ENCODE results near the gene ADAMTS18. TPM values are rescaled to one million over a fixed set of nuclear protein-coding genes. Genes with fewer than 3 reads are reported as not detected.

The ADAMTS18 gene
- total RNA-seq, 1 donor from 2014 or later = 0.98 TPM

DNA sequence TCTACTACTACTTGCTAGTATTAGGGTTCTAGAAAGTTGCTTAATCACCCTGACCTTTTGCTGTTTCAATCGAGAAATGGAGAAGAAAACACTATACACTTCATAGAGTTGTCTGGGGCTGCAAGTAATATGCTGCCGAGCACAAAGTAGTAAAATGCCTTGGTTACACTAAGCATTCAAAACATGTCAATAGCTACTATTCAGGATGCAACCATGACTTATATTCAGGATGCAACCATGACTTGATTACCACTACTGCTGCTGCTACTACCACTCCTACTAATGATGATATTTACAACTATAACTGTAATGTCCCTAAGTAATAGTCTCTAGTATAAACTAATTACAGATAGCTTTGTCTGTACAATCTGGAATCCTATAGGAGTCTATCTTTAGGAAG, 35.3 kb downstream of the ADAMTS18 start:
- no peak for DNase-seq (ENCODE audit: low read depth)
- TF ChIP-seq, protein P1, sequence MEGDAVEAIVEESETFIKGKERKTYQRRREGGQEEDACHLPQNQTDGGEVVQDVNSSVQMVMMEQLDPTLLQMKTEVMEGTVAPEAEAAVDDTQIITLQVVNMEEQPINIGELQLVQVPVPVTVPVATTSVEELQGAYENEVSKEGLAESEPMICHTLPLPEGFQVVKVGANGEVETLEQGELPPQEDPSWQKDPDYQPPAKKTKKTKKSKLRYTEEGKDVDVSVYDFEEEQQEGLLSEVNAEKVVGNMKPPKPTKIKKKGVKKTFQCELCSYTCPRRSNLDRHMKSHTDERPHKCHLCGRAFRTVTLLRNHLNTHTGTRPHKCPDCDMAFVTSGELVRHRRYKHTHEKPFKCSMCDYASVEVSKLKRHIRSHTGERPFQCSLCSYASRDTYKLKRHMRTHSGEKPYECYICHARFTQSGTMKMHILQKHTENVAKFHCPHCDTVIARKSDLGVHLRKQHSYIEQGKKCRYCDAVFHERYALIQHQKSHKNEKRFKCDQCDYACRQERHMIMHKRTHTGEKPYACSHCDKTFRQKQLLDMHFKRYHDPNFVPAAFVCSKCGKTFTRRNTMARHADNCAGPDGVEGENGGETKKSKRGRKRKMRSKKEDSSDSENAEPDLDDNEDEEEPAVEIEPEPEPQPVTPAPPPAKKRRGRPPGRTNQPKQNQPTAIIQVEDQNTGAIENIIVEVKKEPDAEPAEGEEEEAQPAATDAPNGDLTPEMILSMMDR (conservative IDR thresholded peaks at IDR 0.05; ENCODE audit: low read depth, low read length) = no peak

DNA sequence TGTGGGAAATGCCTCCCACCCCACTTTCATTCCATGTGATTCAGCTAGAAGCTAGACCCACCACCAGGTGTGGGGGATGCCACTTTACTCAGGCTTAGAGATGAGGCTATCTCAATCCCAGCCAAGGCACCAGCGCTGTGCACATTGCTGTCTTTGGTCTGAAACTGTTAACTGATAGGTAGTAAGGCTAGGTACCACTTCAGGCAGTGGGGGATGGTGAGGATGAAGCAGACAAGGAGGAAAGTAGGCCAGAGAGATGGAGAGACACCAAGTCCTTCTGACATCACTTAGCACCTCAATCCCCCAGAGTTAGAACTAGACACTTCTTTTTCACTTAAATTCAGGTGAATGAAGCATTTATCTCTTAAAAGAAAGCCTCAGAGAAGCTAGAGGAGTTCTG, 35.8 kb downstream of the ADAMTS18 start:
- TF ChIP-seq, protein P1 (conservative IDR thresholded peaks at IDR 0.05; ENCODE audit: low read depth, low read length) = no peak
- no peak for DNase-seq (ENCODE audit: low read depth)
- H3K4me3 ChIP-seq (ENCODE audit: low read depth, low read length) = no peak overlapping the region

More for the DNA sequence above, 35.3 kb downstream of the ADAMTS18 start:
- no peak overlapping the region for H3K4me3 ChIP-seq (ENCODE audit: low read depth, low read length)

DNA sequence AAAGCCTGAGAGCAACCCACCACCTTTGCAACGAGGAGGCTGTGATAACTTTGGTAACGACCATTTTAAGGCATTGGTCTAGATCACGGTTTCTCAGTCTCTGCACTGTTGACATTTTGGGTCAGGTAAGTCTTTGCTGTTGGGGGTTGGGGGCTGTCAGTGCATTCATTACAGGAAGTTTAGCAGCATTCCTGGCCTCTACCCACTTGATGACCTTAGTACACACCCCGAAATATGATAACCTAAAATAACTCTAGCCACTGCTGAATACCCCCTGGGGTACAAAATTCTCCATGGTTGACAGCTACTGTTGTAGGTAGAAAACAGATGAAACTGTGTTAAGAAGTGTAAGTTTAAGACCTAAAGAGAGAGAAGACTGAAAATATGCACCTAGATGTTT, 36.3 kb downstream of the ADAMTS18 start:
- no peak overlapping the region for H3K4me3 ChIP-seq (ENCODE audit: low read depth, low read length)
- no peak for DNase-seq (ENCODE audit: low read depth)
- TF ChIP-seq, protein P1 (conservative IDR thresholded peaks at IDR 0.05; ENCODE audit: low read depth, low read length) = no peak

DNA sequence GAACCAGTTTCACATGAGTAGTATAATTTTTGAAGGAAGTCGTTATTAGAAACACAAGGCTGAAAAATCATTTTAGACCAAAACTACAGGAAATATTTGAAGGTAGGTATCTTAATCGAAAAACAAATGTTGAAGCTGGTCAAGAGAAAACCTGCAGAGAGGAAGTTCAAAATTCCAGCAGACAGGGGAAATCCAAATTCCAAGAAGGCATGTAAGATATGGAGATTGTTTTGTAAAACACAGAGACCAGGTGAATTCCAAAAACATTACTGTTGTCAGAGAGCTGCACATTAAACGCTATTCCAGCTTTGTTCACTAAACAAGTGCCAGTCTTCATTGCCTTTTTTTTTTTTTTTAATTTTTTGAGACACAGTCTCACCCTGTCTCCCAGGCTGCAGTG, 38.4 kb downstream of the ADAMTS18 start:
- TF ChIP-seq, protein P1 (conservative IDR thresholded peaks at IDR 0.05; ENCODE audit: low read depth, low read length) = no peak

DNA sequence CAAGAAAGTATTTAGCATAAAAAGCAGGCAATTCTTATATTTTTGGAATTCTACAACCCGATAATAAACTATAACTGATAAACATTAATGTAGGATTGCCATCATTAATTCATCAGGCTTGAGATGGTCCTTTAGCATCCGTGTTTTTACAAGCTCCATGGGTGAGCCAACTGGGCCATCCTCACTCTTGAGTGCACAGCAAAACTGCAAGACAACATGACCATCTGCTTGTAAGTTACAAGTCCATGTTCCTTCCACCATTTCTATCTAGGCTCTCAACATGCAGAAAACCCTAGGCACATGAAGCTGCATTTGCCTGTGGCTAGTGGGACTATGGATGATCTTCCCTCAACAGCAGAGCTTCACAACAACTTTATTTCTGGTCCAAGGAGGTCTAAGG, 40.1 kb downstream of the ADAMTS18 start:
- TF ChIP-seq, protein P1 (conservative IDR thresholded peaks at IDR 0.05; ENCODE audit: low read depth, low read length) = no peak
- no peak overlapping the region for H3K4me3 ChIP-seq (ENCODE audit: low read depth, low read length)
- no peak for DNase-seq (ENCODE audit: low read depth)

More for the DNA sequence above, 38.4 kb downstream of the ADAMTS18 start:
- no peak overlapping the region for H3K4me3 ChIP-seq (ENCODE audit: low read depth, low read length)
- no peak for DNase-seq (ENCODE audit: low read depth)

DNA sequence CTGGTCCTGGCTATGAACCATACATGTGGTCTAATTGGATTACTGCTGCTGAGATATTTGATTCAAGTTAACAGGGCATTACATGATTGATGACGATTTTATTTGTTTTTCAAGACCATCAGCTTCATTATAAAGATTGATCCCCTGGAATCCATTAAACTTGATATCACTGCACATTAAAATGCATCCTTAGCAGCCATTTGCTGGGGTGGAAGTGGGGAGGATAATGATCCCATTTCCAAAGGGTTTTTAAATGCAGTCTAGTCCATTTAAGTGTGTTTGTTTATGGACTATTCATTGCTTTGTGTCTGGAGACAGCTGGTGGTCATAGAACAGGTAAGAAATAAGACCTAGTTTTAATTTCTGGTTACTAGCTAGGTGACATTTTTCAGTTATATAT, 40.9 kb downstream of the ADAMTS18 start:
- DNase-seq (ENCODE audit: low read depth) = no peak
- no peak overlapping the region for H3K4me3 ChIP-seq (ENCODE audit: low read depth, low read length)
- TF ChIP-seq, protein P1 (conservative IDR thresholded peaks at IDR 0.05; ENCODE audit: low read depth, low read length) = no peak

DNA sequence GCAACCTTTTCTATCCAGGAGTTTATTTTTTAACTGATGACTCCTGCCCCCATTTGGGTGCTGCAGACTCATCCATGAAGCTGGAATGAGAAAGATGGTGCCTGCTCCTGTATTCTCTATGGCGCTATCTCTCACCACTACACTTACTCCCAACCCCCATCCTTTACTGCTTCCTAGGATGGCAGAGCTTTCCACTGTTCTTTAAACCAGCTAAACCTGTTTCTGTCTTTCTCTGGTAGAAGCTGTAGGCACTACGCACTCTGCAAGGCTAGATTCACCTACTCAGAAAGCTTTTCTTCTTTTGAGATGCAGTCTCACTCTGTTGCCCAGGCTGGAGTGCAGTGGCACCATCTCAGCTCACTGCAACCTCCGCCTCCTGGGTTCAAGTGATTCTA, 47.0 kb downstream of the ADAMTS18 start:
- TF ChIP-seq, protein P1 (conservative IDR thresholded peaks at IDR 0.05; ENCODE audit: low read depth, low read length) = no peak
- no peak overlapping the region for H3K4me3 ChIP-seq (ENCODE audit: low read depth, low read length)
- DNase-seq (ENCODE audit: low read depth) = no peak

Measured in epithelial cell of proximal tubule (primary cell).